CD4-positive, alpha-beta T cell treated with Interleukin-12 subunit alpha and Interleukin-12 subunit beta, for 1 hour (primary cell): Measurements from ENCODE around the gene BOD1L1.

ENCODE experiments used
- DNase-seq: peaks from one replicate; pipeline ENCODE4 v3.0.0-alpha.2; 2020

The BOD1L1 gene

GRCh38 chr4:13627606-13628311 lies at the start of gene BOD1L1:
Gene BOD1L1 (minus strand): TSS chr4:13627725. CDS start chr4:13627587, 138 bp downstream.
- DNase-seq, result peak; percentile 86

- no peak for DNase-seq
Measured at GRCh38 chr4:13674971-13675370, 47.4 kb upstream of the BOD1L1 start.

- DNase-seq, result no peak
Measured at GRCh38 chr4:13673167-13673566, 45.6 kb upstream of the BOD1L1 start.

- DNase-seq, result no peak
Measured at GRCh38 chr4:13670456-13671160, 43.1 kb upstream of the BOD1L1 start.

GRCh38 chr4:13665701-13666660 lies 38.5 kb upstream of the BOD1L1 start:
- DNase-seq, result no peak

GRCh38 chr4:13659341-13660070 lies 32.0 kb upstream of the BOD1L1 start:
- no peak for DNase-seq

GRCh38 chr4:13656569-13657405 lies 29.3 kb upstream of the BOD1L1 start:
- DNase-seq, result peak; percentile 61

GRCh38 chr4:13654162-13654797 lies 26.8 kb upstream of the BOD1L1 start:
- DNase-seq, result peak; percentile 76

- no peak for DNase-seq
Measured at GRCh38 chr4:13653766-13654161, 26.2 kb upstream of the BOD1L1 start.

GRCh38 chr4:13647031-13647430 lies 19.5 kb upstream of the BOD1L1 start:
- no peak for DNase-seq

- no peak for DNase-seq
Measured at GRCh38 chr4:13645075-13645474, 17.6 kb upstream of the BOD1L1 start.

- no peak for DNase-seq
Measured at GRCh38 chr4:13642170-13642950, 14.8 kb upstream of the BOD1L1 start.

GRCh38 chr4:13641084-13641483 lies 13.6 kb upstream of the BOD1L1 start:
- DNase-seq, result no peak

- DNase-seq, result no peak
Measured at GRCh38 chr4:13640149-13640940, 12.8 kb upstream of the BOD1L1 start.

- DNase-seq, result no peak
Measured at GRCh38 chr4:13635286-13635799, 7.8 kb upstream of the BOD1L1 start.

- DNase-seq, result no peak
Measured at GRCh38 chr4:13633671-13634070, 6.1 kb upstream of the BOD1L1 start.

GRCh38 chr4:13627178-13627605 lies 333 bp downstream of the BOD1L1 start:
- no peak for DNase-seq

- DNase-seq, result no peak
Measured at GRCh38 chr4:13626492-13627177, 890 bp downstream of the BOD1L1 start.
